GM18499 (cell line): ENCODE measurements around the gene KLF16.

Experiments used
- ATAC-seq: cut with Tn5 transposase; IDR thresholded peaks from one replicate; pipeline ENCODE4 v1.9.1; 2021; ENCODE audit warnings: moderate number of reproducible peaks; ENCODE audit not compliant: insufficient read depth, unreplicated experiment

Gene KLF16

DNA sequence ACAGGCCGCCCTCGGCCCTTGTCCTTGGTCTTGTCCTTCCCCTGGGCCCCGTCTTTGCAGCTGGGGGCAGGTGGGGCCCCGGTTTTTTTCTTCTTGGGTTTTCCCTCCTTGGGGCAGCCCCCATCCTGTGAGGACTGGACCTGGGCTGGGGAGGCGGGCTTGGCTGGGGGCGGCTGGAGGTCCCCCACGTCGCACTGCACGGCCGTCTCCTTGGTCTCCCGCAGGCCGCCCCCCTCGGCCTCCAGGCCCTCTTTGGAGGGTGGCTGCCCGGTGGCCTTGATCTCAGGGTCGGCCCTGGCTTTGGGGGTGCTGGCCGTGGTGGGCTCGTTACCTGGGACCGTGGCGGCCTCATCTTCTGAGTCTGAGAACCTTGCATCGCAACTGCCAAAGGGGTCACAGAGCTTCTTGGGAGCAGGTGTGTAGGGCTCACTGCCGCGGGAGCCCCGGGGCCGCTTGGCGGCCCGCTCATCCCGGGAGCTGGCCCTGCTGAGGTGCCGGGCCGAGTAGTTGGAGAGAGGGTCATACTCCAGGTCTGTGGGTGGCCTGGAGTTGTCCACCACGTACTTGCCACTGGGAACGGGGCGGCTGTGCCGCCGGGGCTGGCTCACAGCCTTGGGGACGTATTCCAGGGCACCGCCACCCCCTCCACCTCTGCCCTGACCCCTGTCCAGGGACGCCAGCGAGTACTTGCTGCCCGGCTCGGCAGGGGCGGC lies 35.7 kb downstream of the KLF16 start:
- ATAC-seq, result no peak

DNA sequence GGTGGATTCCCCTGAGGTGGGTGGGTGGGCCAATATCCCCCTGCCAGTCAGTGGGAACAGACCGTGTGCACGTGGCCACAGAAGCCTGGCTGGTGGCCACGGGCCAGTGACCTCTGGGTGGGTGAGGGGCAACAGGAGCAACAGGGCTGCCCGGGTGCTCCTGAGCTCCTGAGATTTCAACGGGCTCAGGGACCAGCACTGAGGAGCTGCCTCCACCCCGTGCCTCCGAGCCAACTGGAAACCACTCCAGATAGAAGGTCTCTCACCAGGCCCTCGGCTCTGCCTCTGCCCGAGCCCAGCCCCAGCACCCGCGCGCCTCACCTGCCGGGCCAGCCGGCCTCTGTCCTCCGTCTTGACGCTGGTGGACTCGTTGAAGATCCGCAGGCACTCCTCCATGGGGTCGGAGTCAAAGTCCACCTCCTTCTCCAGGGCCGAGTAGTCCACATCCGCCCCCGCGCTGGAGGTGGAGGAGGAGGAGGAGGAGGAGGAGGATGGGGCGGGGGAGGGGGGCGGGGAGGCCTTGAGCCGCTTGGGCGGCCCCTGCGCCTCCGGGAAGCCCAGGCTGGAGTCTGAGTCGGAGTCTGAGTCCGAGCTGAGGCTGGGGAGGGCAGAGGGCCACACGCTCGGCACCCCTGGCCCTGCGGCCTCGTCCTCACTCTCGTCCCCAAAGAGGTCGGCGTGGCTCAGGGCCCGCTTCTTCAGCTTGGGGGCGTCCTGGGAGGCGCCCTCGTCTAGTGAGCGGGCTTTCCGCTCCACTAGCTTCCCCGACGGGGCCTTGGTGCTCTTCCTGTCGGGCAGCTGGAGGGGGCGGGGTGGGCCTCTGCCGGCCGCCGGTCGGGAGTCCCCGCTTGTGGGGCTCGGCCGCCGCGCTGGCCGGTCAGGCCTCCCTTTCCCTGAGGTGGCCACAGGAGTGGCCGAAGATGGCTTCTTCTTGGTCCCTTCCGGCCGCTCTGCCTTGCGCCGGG lies 36.5 kb downstream of the KLF16 start:
- ATAC-seq, result no peak

DNA sequence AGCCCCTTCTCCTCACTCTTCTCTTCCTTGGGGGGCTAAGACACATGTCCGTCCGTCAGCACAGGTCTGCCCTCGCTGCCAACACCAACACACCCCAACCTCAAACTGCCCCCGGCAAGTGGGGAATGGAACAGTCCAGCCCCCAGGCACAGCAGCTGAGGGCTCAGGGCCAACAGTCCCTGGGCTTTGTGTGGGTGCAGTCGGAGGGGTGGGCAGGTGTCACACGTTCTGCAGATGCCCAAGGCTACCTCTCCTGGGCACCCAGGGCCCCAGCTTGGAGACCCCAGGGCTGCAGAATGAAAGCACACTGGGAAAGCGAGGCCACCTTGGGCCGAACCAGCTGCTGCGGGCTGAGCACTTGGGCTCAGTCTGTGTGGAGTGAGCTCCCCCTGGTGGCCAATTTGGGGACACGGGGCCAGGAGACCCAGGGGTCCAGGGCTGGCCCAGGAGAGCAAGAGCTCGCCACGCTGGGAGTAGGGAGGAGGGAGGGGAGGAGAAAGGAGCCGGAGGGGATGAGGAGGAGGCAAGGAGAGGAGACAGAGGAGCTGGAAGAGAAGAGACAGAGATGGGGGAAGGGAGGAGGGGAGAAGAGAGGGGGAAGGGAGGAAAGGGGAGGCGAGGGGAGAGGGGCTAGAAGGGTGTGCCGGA lies 37.3 kb downstream of the KLF16 start:
- no peak for ATAC-seq

DNA sequence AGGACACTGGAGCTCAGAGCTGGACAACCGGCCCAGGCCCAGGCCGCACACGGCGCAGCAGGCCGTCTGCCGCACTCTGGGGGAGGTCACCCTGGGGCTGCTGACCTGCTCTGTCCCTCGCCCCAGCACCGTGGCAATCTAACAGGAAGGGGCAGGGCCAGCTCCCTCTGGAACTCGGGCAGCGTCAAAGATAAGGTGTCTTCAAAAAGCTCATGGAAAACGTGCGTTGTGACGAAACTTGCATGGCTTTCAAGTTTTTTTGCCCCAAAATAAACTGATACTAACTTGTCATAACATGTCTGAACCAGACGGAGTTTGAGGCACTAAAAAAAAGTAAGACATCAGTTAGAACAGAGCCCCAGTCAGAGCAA lies 39.1 kb downstream of the KLF16 start:
- ATAC-seq, result no peak

DNA sequence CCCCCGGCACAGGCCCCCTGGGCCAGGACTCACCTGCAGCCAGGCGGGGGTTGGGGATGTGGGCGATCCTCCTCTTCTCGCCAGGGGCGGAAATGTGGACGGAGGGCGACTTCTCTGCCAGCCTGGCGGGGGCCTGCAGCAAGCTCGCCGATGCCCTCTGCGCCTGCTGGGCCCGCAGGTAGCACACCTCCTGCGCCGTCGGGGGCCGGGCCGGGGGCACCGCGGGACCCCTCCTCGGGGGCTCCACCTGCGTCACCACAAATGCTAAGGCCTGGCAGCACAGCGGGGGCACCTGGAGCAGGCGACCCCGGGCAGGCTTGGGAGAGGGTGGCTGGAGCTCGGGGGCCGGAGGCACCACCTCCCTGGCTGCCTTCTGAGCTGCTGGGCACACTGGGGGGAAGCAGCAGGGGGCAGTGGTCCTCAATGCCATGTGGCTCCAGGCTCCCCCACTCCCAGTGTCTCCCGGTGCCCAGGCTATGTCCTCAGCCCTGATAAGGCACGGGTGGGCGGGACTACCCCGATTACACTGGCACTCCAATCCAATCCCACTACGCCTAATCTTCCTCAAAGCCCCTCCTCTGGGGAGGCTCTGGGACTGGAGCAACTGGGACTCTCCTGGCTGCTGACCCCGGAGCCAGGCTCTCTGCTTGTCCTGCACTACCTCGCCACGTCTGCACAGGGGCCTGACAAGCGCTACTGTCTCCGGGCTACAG lies 39.7 kb downstream of the KLF16 start:
- no peak for ATAC-seq

DNA sequence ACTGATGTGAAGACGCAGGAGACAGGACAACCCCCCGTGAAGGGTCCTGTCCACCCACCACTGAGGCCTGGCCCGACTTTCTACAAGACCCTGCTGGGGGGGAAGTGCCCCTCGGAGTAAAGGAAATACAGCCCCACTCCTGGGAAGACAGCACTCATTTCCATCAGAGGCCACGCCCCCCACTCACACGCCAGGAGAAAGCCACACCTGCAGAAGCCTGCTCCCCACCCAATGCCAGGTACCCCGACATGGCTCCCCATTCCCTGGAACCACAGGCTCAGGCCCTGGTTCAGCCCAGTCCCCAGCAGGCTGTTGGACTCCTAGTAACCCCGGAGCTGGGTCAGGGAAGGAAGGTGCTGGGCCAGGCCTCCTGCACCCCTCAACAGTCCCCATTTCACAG lies 40.4 kb downstream of the KLF16 start:
- ATAC-seq, result no peak

DNA sequence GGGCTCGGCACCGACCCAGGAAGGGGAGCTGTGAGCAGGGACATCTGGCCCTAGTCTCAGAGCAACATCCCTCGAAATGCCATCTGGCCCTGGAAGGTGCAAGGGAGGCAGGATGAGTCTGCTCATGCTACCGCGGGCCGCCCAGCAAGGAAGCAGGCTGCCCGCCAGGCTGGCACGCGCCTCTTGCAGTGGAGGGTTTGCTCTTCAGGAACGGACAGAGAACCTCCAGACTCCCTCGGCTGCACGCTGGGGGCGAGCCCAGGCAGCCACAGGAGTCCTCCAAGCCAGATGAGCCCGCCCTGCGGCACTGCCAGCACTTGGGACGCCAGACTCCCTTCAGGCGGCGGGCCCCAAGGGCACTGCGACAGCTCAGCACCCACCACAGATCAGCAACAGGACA lies 41.2 kb downstream of the KLF16 start:
- no peak for ATAC-seq

DNA sequence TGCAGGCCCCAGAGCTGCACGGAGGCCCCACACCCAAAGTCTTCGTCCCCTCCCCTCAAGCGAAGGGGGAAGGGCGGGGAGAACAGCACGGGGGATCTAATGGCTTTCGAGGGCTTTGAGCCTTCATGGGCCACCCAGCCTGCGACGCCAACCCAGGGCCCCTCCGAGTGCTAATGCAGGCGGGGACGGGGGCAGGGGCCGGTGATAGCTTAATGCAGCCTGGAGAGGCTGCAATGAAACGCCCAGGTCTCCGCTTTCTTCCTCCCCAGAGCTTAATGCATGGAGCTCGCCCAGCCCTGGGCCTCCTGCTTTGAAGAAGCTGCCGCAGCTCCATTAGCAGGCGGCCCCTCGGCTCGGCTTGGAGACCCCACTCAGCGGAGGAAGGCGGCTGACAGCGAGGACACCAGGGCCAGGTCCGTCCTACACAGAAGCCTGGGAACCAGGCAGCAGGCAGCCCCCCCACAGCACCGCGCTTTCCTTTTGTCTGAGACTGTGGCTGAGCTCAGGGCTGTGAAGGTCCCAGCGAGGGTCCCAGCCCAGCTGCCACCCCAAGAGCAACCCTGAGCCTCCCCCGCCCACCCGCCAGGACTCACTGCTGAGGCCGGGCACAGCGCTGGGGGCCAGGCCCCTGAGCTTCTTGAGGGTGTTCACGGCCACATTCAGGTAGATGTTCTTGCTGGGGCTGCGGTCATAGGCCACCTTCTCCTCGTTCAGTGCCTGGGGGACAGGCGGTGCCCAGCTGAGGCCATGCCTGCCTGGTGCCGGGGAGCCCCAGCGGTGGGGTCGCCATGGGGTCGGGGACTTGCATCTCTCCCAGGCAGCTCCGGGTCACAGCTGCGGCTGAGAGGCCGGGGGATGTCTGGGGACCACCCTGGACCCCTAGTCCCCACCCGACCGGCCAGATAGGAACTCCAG lies 43.8 kb downstream of the KLF16 start:
- ATAC-seq, result no peak

DNA sequence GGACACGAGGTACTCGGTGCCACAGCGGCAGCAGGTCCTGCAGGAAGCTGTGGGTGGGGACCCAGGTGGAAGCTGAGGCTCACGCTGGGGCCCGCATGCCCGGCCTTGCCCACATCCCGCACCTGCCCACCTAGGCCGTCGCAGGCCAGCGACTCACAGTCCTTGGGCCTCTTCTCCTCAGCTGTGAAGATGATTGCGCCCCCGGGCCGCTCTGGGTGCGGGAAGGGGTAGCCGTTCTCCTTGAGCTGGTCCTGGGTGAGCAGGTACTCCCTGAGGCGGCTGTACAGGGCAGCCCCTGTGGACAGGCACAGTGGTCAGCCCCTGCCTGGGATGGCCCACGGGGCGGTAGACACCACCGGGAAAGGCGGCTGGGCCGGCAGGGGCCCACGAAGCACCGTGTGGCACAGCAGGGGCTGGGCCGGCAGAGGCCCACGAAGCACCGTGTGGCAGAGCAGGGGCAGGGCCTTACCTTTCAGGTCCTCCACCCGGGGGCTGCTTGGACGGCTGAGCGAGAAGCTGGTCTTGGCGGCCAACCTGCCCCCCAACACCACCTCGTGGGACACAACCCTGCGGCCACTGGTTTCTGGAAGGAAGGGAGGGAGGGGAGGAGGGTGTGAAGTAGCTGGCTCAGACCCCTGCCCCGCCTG lies 44.7 kb downstream of the KLF16 start:
- ATAC-seq, result no peak

DNA sequence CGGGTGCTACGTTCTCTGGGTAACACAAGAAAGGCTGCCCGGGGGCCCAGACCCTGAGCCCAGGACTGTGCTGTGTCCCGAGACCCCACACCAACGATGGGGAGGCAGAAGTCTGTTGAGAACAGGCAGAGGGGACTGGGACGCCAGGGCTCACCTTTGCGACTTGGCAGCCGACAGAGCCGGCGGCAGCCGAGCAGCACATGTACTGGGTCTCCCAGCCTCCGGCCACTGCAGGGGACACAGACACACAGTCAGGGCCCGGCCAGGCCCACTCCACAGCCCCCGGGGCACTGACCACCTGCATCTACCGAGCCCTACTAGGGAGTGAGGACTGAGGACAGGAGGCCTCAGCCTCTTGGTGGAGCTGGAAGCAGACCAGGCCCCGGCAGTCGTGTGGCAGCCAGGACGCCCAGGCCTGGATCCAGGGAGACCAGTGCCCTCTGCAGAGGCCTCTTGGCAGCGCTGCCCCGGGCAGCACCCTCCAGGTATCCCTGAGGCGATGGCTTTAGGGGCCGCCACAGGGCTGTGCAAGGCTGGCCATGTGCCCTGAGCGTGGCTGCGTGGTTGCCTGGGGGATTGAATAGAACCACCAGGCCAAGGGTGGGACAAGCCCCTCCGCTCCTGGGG lies 45.7 kb downstream of the KLF16 start:
- ATAC-seq, result no peak

DNA sequence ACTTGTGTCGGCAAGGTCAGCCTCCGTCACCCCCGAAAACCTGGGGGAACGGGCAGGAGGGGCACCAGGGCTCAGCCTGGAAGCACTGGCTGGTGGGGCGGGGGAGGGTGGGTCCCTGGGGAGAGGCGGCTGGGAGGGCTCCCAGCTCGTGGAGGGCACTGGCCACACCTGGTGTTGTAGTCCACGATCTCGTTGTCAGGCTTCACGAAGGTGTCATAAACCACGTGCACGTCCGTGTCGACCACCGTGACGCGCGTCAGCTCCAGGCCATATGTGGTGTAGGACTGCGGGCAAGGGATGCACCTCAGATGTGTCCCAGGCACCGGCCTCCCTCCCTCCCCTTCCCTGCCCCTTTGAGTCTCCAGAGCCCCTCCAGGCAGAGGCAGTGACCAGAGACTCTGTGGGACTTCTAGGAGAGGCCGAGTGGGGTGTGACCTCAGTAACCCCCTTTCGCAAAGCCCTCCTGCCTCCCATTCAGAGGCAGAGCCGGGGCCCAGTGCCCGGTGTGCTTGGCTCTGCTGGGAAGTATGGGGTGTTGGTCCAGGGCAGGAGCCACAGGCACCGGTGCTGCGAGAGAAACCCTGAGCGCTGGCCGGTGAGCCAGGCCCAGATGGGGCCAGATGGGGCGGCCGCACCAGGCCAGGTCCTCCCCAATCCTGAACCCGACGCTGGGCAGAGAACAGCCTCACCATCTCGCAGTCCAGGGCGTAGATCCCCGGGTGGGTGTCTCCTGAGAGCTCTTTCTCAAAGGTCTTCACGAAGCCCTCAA lies 46.7 kb downstream of the KLF16 start:
- no peak for ATAC-seq

DNA sequence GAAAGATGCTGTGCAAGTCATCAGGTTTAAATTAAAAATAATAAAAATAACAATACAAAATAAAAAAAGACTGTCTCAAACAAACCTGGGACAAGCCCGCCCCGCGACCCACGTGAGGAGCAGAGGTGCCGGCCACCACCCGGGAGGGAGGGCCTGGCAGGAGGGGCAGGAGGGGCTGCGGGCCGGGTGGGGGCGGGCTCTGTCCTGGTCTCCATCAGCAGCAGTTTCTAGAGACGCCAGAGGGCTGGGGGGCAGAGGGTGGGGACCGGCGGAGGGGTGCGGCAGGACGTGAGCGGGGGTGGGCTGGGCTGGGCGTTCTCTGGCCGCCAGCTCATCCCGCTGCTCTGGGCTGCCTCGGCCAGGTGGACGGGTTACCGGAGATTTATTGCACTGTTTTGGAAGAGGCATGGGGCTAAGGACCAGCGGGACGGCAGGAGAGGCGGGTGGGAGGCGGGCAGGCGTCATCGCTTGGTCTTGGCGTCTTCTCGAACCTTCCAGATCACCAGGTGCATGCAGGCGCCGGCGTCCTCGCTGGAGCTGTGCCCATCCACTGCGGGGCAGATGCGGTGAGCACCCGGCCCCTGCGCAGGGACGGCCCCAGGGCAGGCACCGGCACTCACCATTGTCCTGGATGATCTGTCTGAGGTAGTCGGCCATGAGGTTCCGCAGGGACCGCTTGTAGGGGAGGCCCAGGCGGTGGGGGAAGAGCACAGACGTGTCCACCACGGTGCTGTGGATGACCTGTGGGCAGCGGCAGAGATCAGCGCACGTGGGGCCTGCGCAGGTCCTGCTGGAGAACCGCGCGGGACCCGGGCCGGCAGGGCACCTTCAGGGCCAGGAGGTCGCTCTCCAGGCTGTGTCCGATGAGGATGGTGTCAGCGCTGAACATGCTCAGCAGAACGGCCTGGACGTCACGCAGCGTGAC lies 47.5 kb downstream of the KLF16 start:
- no peak for ATAC-seq

DNA sequence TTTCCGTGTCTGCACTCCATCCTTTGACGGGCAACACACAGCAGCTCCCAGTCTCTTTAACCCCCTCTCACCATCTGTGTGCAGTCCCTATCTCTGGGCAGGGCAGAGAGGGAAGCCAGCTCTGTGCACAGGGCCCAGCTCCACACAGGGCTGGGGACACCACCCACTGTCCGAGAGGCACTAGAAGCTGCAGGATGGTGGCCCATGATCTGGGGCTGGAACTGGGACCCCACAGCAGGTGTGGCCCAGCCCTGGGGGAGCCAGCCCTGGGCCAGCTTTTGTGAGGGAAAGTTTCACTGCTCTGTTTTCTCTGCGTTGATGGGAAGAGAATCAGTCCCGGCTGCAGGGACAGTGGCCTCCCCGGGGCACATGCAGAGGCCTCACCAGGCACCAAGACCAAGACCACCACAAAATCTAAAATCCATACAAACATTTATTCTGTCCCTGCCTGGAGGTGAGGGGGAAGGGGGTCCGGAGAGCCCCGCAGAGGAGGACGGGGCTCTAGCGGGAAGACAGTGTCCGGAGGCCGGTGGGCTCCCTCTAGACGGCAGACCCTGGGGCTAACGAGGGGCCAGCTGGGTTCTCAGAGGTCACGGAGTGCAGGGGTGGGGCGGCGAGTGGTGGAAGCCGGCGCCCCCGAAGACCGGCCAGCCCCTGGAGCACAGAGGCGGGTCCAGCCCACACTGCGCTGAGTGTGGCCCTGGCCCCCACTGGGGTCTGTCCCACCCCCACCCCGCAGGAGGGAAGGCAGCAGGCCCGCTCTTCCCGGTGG lies 48.4 kb downstream of the KLF16 start:
- ATAC-seq, result no peak

DNA sequence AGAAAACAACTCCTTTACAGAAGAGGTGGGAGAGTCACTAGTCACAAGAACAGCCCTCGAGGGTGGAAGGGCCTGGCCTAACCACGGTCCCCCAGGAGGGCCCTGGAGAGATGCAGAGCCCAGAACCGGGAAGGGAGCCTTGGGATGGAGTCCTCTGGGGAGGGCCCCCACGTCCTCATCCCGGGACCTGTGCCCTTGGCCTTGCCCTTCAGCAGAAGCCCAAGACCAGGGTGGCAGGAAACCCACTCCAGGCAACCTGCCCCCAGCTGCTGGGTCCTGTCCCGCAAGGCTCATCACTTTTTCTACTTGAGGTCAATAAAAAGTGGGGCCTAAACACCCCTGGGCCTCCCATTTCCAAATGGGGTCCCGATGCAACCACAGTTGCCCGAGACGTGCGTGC lies 49.0 kb downstream of the KLF16 start:
- no peak for ATAC-seq

DNA sequence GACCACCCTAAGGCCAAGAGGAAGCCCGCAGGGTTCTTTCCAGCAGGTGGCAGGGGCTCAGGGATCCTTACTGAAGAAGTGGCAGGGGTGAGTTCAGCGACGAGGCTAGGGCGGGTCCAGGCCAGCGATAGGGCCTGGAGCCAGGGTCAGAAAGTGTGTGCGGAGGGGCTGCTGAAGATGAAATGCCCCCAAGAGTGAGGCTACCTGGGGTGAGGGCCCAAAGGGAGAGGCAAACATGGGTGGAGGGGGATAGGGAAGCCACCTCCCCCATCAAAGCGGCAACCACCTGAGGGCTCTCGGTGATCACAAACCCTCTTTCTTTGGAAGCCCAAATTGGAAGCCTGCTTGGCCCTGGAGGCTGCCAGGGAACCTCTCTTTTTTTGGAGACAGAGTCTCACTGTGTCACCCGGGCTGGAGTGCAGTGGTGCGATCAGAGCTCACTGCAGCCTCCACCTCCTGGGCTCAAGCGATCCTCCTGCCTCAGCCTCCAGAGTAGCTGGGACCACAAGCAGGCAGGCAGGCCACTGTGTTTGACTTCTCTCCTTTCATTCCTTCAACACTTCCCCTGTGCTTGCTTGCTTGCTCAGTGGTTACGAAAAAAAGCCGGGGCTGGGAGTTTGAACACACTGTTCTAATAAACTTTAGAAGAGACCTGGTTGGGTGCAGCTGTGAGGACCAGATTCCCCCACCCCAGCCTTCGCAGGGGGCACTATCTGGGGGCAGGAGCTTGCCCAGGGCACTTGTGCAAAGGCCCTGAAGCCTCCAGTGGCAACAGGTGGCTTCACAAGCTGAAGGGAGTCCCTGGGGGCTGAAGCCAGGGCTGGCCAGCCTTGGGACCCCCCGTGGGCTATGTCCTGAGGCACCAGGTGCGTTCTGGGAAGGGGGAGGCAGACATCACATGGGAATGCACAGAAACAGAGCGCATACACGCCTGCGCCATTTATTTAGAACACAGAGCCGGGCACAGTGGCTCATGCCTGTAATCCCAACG lies 49.9 kb downstream of the KLF16 start:
- no peak for ATAC-seq
